Renal cortex interstitium (tissue), 11 donors: ENCODE results near the gene CDKAL1. TPM values are rescaled to one million over a fixed set of nuclear protein-coding genes. Genes with fewer than 3 reads are reported as not detected.
"Not testable (repeated sequence)": the region's sequence is repeated elsewhere in the genome, so short reads cannot be mapped to it uniquely, and the experiment has no call there.

Experiments
- DNase-seq, 11 donors: peaks; one replicate each; pipeline ENCODE4 v3.0.0-alpha.2; 2013; ENCODE audit warnings: low read depth in 9 of 11, low spot score in 4 of 11; ENCODE audit errors: extremely low read depth in 1 of 11
- polyA plus RNA-seq, 3 donors: library from polyadenylated mRNA; unstranded; fragments of 120-200 nt; gene quantifications; one replicate each; pipeline ENCODE4 v1.2.1, GENCODE V29; 2013; ENCODE audit not compliant: insufficient read length in 3 of 3

The CDKAL1 gene
- polyA plus RNA-seq, 3 donors = 18.2 to 20.5 (median 20.5) TPM

DNA sequence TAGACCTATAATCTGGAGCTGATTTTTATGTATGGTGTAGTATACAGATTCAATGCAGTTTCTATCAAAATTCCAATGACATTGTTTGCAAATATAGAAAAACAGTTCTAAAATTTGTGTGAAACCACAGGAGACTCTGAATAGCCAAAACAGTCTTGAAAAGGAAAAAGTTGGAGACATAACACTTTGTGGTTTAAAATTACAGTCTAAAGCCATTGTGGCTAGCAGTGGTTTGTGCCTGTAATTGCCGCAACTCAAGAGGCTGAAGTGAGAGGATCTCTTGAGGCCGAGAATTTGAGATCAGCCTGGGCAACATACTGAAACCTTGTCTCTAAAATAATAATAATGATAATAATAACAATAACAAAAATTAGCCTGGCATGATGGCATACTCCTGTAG is 213.7 kb downstream of the CDKAL1 start:
- no peak for DNase-seq

- peak in 4 of 11 donors; percentile 13 to 40 (median 20) for DNase-seq
Observed at GRCh38 chr6:20751293-20751935, 217.2 kb downstream of the CDKAL1 start.

DNA sequence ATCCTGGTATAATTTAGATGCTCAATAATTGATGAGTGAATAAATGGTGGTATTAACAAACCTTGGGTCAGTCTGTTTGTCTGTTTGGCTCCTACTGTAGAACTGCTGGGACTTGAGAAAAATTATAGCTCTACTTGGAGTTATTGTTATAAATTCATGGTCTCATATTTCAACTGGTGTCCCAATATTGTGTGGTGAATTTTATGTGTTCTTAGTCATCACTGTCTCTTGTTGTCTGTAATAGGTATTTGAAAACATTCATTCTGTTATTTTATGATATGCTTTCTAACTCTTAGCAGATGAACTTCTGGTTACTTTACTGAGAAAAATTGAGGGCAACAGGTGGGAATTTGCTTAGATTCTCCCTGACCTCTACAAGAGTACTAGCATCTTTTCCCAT is 221.4 kb downstream of the CDKAL1 start:
- DNase-seq = no peak

- DNase-seq = not testable (repeated sequence)
Observed at GRCh38 chr6:20756584-20757147, 222.4 kb downstream of the CDKAL1 start.

- no peak for DNase-seq
Observed at GRCh38 chr6:20757761-20758160, 223.5 kb downstream of the CDKAL1 start.

DNA sequence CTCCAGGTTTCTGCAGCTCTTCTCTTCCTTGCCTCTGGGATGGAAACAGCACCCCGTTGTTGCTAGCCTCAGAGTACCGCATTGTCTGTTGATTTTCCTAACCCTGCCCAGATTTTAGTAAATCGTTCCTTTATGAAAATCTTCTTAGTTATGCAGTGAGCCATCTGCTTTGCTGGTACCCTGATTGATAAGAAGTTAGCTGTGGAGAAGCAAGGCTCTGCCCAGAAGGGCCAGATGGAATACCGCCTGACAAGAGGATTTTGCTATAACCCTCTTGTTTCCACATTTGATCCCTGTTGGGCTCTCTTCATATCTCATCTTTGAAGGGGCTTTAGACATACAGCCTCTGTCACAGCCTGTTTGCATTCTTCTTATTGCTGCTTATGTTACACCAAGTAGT is 229.0 kb downstream of the CDKAL1 start:
- no peak for DNase-seq

DNA sequence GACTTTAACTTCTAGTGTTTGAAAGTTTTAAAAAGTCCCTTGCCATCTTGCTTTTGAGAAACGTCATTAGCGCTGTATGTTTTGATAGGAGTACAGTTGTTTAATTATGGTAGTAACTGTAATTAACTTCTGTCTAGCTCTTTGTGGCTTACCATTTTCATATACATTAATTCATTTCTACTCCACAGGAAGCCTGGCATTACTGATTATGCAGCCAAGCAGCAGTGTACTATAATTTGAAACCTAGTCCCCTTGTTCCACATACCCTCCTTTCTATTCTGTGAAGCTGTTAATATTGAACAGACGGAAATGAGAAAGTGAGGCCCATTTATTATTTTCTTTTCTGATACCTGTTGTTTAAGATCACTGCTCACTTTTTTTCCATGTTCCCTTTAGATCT is 235.4 kb downstream of the CDKAL1 start:
- DNase-seq = no peak

DNA sequence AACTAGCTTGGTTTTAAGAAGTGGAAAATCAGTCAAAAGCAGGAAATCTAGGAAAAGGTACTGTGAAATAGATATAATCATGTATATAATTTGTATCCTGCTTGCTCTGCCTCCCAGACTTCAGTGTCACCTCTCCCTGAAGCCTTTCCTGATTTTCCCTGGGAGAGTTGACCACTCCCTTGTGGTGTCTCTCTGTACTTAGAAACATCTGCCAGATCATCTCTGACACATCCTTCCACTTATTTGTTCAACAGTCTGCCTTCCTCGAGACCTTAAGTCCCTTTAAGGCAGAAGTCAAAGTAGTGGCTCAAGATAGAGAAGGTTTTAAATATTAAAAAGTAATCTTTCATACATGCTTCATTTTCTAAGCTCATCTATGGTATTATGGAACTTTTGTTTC is 236.5 kb downstream of the CDKAL1 start:
- DNase-seq = no peak

DNA sequence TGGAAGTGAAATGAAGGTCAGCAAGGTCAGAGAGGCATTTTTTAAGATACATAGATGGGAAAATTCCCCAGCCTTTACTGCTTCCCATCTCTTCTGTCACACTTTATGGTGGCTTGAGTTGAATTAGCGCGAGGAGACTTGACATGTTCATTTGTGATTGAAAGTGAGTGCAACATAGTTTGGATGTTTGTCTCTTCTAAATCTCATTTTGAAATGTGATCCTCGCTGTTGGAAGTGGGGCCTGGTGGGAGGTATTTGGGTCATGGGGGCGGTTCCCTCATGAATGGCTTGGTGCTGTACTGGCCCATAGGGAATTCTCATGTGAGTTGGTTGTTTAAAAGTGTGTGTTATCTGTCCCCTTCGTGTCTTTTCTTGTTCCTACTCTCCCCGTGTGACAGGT is 237.2 kb downstream of the CDKAL1 start:
- no peak for DNase-seq

GRCh38 chr6:20773822-20774221 is 239.6 kb downstream of the CDKAL1 start:
- no peak for DNase-seq

DNA sequence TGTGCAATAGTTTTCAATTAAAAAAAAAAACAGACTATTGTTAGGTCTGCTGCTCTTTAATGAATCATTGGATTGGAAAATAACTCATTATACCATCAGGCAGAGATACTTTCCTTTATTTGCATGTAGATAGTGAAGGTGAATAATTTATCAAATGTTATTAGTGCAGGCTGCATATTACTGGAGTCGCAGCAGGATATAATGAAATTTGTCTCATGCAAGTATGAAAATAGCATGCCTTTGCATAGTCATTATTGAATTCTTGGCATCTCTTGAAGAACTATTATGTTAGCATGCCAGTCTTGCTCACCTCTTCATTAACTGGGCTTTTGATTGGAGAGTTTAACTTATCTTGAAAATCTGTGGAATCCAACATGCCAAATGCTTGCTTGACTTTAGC is 241.7 kb downstream of the CDKAL1 start:
- DNase-seq = no peak

DNA sequence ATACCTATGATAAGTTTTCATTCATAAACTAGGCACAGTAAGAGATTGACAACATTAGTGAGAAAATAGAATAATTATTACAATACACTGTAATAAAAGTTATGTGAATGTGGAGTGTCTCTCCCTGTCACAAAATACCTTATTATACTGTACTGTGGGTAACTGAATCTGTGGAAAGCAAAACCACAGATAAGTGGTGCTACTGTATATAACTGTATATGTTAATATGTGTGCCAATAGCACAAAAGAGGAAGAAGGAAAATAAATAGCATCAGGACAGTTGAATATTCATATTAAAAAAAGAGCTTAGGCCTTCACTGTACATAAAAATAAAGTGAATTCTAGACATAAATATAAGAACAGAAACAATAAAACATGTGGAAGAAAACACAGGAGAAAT is 243.5 kb downstream of the CDKAL1 start:
- DNase-seq = no peak

DNA sequence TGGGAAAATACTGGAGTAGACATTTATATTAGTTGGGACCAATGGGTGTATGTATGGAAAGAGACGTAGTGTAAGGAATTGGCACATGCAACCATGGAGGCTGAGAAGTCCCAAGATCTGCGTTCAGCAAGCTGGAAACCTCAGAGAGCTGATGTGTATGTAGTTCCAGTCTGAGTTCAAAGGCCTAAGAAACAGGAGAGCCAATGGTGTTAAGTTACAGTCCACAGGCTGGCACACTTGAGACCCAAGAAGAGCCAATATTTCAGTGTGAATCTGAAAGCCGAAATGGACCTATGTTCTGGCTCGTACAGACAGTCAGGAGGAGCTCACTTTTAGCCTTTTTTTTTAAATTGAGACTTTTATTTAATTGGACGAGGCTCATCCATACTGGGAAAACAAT is 244.2 kb downstream of the CDKAL1 start:
- no peak for DNase-seq

DNA sequence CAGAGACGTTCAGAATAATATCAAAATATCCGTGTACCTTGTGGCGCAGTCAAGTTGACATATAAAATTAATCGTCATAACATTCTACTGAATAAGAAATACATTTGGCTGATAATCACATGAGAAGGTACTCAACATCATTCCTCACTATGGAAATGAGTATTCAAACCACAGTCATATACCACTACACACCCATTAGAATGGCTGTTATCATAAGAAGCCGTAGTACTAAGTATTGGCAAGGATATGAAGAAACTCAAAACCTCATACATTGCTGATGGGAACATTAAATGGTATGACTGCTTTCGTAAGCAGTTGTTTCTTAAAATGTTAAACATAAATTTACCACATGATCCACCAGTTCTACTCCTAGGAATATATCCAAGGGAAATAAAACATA is 244.7 kb downstream of the CDKAL1 start:
- DNase-seq = no peak

DNA sequence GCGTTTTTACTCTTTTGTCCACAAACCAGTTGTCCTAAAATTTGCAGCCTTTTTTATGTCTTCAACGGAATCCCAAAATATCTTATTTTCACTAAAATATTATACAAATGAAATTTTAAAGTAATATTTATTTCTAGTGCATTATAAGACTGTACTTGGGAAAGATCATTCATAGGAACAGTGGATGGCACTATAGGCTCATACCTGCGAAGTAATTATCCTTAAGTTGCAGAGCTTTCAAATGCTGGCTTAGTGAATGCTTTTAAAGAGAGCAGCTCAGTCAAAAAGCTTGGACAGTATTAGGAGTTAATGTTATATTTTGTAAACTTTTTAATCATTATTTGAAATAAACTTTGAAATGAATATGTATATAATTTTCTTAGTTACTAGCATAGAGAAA is 254.9 kb downstream of the CDKAL1 start:
- no peak for DNase-seq

DNA sequence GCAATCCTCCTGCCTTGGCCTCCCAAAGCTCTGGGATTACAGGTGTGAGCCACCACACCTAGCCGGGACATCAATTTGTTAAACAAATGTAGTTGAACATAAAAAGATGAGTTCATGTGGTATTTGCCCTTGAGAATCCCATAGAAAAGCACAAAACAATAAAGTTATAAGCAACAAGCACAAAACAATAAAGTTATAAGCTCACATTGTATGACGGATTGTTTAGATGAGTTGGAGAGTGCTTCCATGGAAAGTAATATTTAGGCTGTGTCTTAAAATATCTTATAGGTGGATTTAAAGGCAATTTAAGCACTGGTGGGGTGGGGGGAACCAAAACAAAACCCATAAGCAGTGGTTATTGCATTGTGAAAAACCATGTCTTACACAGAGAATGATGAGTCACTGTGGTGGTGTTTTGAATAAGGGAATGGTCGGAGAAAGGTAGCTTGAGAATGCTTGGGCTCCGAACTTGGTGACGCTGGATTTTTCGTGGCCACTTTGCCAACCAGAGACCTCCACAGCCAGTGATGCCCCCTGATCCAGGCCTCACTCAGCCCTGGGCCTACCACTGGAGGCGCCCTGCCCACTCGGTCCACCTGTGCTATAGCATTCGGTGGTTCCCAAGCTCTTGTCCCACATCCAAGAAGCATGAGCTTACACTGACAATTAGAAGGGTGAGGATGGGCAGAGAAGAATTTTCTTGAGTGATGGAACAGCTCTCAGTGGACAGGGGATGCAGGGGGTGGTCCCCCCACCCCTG is 256.0 kb downstream of the CDKAL1 start:
- no peak for DNase-seq

DNA sequence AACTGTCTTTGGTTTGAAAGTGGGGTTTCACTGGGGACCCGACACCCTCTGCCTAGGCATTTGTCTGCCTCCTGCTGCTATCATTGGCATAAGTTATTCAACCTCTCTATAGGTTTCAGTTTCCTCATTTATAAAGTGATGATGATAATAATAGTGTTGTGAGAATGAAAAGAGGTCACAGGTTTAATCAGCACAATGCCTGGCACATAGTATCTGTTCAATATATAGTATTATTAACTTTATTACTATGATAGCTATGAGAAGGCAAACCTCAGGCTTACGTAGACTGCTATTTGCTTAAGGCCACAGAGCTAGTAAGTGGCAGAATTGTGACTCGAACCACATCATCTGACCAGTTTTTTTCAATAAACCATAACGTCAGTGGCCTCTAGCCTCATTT is 256.8 kb downstream of the CDKAL1 start:
- no peak for DNase-seq

DNA sequence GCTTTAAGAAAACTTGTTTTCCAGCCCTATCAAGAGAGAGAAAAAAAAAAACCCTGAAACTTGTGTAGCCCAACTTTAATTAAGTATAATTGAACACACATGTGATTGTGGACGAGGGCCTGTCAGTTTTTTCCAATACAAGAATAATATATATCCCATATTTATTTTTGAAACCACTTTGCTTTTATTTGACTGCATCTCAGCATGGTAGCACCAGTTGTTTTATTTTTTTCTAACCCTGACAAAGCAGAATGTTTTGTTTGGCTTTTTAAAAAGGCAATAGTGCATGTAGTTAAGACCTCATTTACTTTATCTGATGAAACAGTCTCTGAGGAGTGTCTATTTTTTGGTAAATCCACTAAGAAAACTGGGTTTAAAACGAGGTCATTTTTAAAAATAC is 257.7 kb downstream of the CDKAL1 start:
- peak in 2 of 11 donors; percentile 18 to 54 for DNase-seq

GRCh38 chr6:20793174-20793573 is 258.9 kb downstream of the CDKAL1 start:
- no peak for DNase-seq

- no peak for DNase-seq
Observed at GRCh38 chr6:20797597-20797996, 263.3 kb downstream of the CDKAL1 start.

- DNase-seq = no peak
Observed at GRCh38 chr6:20800229-20800628, 266.0 kb downstream of the CDKAL1 start.
